ENCODE results near the gene KIF22. TPM values are rescaled to one million over a fixed set of nuclear protein-coding genes. Genes with fewer than 3 reads are reported as not detected.

KIF22 gene
- total RNA-seq, 1 donor: 8.3 TPM

DNA sequence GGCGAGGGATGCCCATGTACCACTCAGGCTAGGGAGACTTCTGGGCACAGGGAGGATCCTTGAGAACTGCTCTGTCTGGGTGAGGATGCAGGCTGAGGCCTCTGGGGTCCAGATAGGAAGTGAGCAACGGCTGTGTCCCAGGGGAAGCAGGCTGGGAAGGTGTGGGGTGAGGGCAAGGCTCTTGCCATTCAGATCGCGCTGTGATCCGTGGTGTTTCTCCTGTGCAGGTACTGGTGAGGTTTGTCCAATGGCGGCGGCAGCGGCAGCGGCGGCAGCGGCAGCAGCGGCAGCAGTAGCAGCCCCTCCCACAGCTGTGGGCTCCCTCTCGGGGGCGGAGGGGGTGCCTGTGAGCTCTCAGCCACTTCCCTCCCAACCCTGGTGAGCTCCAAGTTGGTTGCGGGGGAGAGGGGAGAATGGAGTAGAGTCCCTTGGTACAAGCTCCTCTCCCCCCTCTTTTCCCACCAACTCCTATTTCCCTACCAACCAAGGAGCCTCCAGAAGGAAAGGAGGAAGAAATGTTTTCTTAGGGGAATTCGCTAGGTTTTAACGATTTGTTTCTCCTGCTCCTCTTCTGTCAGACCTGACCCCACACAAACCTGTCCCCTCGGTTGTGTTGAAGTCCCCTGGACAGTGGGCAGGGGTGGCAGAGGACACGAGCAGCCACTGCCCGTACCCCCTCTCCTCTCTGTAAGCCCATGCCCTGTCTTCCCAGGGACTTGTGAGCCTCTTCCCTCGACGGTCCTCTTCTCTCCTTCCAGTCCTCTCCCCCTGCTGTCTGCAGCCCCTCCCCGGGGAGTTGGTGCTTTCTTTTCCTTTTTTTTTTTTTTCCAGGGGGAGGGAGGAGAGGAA lies 19.5 kb downstream of the KIF22 start:
- peaks cover 18% of the 10 kb centered on the region for H3K36me3 ChIP-seq (ENCODE audit: insufficient read depth, low read length)
- no peak overlapping the region for H2AFZ ChIP-seq (ENCODE audit: low read length)
- DNase-seq (ENCODE audit: insufficient read length, low spot score, missing footprints): peak; percentile 95
- H3K4me1 ChIP-seq (ENCODE audit: insufficient read depth, low read length): peaks cover 50% of the 10 kb centered on the region
- peaks cover 19% of the 10 kb centered on the region for H4K20me1 ChIP-seq (ENCODE audit: insufficient read depth, low read length)
- peak overlapping the region; percentile 65 for H3K27ac ChIP-seq (ENCODE audit: low read depth, low read length)
- no peaks in the 10 kb centered on the region for H3K27me3 ChIP-seq (ENCODE audit: insufficient read depth, low read length)
- no peaks in the 10 kb centered on the region for H3K9me3 ChIP-seq (ENCODE audit: low read depth, low read length)
- peaks cover 19% of the 10 kb centered on the region for H3K79me2 ChIP-seq (ENCODE audit: insufficient read depth, low read length)
- peak overlapping the region; percentile 98 for H3K4me2 ChIP-seq (ENCODE audit: insufficient read depth, low read length)
- TF ChIP-seq, protein P1, sequence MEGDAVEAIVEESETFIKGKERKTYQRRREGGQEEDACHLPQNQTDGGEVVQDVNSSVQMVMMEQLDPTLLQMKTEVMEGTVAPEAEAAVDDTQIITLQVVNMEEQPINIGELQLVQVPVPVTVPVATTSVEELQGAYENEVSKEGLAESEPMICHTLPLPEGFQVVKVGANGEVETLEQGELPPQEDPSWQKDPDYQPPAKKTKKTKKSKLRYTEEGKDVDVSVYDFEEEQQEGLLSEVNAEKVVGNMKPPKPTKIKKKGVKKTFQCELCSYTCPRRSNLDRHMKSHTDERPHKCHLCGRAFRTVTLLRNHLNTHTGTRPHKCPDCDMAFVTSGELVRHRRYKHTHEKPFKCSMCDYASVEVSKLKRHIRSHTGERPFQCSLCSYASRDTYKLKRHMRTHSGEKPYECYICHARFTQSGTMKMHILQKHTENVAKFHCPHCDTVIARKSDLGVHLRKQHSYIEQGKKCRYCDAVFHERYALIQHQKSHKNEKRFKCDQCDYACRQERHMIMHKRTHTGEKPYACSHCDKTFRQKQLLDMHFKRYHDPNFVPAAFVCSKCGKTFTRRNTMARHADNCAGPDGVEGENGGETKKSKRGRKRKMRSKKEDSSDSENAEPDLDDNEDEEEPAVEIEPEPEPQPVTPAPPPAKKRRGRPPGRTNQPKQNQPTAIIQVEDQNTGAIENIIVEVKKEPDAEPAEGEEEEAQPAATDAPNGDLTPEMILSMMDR (IDR thresholded peaks at IDR 0.05; ENCODE audit: extremely low read depth, low read depth, low read length): no peak
- H3K4me3 ChIP-seq (ENCODE audit: insufficient read depth, low read length): peak overlapping the region; percentile 35

DNA sequence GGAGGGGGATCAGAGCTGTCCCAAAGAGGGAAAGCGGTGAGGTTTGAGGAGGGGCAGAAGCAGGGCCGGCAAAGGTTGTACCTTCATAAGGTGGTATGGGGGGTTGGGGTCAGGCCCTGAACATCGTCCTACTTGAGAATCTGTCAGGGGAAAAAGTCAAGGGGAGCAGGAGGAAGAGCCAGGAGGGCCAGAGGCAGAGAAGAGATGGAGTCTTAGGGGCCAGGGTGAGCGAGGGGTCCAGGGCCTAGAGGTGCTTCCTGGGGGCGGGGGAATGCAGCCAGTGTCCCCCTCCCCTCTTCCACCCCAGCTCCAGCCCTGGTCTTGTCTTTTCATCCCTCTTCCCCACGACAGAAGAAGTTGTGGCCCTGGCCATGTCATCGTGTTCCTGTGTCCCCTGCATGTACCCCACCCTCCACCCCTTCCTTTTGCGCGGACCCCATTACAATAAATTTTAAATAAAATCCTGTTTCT lies 20.2 kb downstream of the KIF22 start:
- Histone ChIP-seq H3K27ac (ENCODE audit: low read depth, low read length) (peak overlapping the region; percentile 65), H3K4me3 (ENCODE audit: insufficient read depth, low read length) (peak overlapping the region; percentile 76), H3K27me3 (ENCODE audit: insufficient read depth, low read length) (no peaks in the 10 kb centered on the region), H3K4me1 (ENCODE audit: insufficient read depth, low read length) (peaks cover 54% of the 10 kb centered on the region), H3K9me3 (ENCODE audit: low read depth, low read length) (no peaks in the 10 kb centered on the region), H3K36me3 (ENCODE audit: insufficient read depth, low read length) (peaks cover 18% of the 10 kb centered on the region), H2AFZ (ENCODE audit: low read length) (no peak overlapping the region), H3K4me2 (ENCODE audit: insufficient read depth, low read length) (peak overlapping the region; percentile 98), H4K20me1 (ENCODE audit: insufficient read depth, low read length) (peaks cover 19% of the 10 kb centered on the region), H3K79me2 (ENCODE audit: insufficient read depth, low read length) (peaks cover 19% of the 10 kb centered on the region)
- no peak for DNase-seq (ENCODE audit: insufficient read length, low spot score, missing footprints)
- TF ChIP-seq, protein P1 (IDR thresholded peaks at IDR 0.05; ENCODE audit: extremely low read depth, low read depth, low read length): no peak

DNA sequence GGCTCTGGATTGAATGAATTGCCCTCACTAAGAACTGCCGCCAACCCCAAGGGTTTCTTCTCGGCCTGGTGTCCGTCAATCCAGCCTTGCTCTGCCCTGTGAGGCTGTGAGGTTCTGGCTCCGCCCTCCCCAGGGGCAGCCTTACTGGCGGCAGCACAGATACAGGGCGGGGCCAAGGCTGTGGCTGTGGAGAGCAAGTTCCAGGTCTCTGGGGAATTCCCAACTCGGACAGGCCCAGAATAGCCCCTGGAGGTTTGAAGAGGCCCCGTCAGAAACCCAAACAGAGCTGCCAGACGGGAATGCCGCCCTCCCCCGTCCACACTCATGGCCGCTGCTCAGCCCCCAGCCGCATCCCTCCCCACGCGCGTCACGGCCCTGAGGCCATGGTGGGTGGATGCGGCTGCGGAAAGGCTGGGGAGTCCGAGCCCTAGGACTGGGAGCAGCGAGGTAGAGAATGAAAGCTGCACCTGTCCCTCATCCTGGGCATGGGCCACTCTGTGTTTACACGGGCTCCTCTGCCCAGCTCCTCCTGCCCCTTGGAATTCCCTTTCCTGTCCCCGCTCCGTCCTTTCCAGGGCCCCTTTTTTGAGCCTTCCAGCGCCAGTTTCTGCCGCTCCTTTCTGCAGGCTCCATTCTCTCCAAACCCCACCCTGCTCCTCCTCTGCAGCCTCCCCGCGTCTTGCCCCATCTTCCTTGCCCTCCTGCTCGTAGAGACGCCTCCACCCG lies 20.8 kb downstream of the KIF22 start:
- Histone ChIP-seq H3K27ac (ENCODE audit: low read depth, low read length) (peak overlapping the region; percentile 65), H2AFZ (ENCODE audit: low read length) (peak overlapping the region; percentile 80), H3K4me3 (ENCODE audit: insufficient read depth, low read length) (peak overlapping the region; percentile 76), H3K27me3 (ENCODE audit: insufficient read depth, low read length) (no peaks in the 10 kb centered on the region), H3K79me2 (ENCODE audit: insufficient read depth, low read length) (peaks cover 19% of the 10 kb centered on the region), H3K4me1 (ENCODE audit: insufficient read depth, low read length) (peaks cover 54% of the 10 kb centered on the region), H4K20me1 (ENCODE audit: insufficient read depth, low read length) (peaks cover 19% of the 10 kb centered on the region), H3K9me3 (ENCODE audit: low read depth, low read length) (no peaks in the 10 kb centered on the region), H3K36me3 (ENCODE audit: insufficient read depth, low read length) (peaks cover 18% of the 10 kb centered on the region), H3K4me2 (ENCODE audit: insufficient read depth, low read length) (peak overlapping the region; percentile 98)
- TF ChIP-seq, protein P1 (IDR thresholded peaks at IDR 0.05; ENCODE audit: extremely low read depth, low read depth, low read length): no peak
- DNase-seq (ENCODE audit: insufficient read length, low spot score, missing footprints): peak; percentile 100
